ENCODE measurements around the gene SPECC1L. TPM values are rescaled to one million over a fixed set of nuclear protein-coding genes. Genes with fewer than 3 reads are reported as not detected.

Gene SPECC1L
- total RNA-seq, 1 donor from 2014 or later: 69.2 TPM

DNA sequence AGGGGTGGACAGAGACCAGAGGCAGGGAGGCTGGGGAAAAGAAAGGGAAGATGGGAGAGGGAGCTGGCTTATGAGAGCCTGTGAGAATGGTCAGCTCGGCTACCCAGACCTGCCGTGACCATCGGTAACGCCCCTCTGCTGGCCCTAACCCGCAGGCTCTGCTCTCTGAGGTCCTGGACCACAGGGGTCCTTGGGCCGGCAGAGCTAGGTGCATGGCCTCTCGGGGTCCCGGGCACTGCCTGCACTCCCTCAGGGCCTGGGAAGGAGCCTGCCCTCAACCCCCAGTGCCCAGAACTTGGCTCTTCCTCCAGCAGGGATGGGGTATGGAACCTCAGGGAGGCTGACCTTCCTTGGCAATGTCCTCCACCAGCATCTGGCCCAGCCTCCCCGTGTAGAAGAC is 38.9 kb upstream of the SPECC1L start:
- Histone ChIP-seq H3K4me2 (ENCODE audit: low read length) (no peak overlapping the region), H3K9me3 (ENCODE audit: insufficient read depth, low read depth, low read length) (no peaks in the 10 kb centered on the region), H2AFZ (ENCODE audit: low read depth, low read length) (no peak overlapping the region), H3K27me3 (ENCODE audit: insufficient read depth, low read length) (no peaks in the 10 kb centered on the region), H3K4me1 (ENCODE audit: insufficient read depth, low read length) (no peaks in the 10 kb centered on the region), H3K27ac (ENCODE audit: low read depth, low read length) (no peak overlapping the region), H3K79me2 (ENCODE audit: insufficient read depth, low read length) (no peaks in the 10 kb centered on the region), H3K4me3 (ENCODE audit: insufficient read depth, low read depth, low read length) (no peak overlapping the region), H4K20me1 (ENCODE audit: insufficient read depth, low read length) (no peaks in the 10 kb centered on the region), H3K36me3 (ENCODE audit: insufficient read depth, low read length) (no peaks in the 10 kb centered on the region), H3K9ac (ENCODE audit: low read length) (no peak overlapping the region)
- no peak overlapping the region for H3K4me3 Mint-ChIP-seq (ENCODE audit: unreplicated experiment)
- DNase-seq (ENCODE audit: low read depth): no peak
- peaks cover 4% of the 10 kb centered on the region for H3K27me3 Mint-ChIP-seq (ENCODE audit: low read depth, unreplicated experiment)
- TF ChIP-seq EZH2 (IDR thresholded peaks at IDR 0.05; ENCODE audit: insufficient read depth, low read length): no peak
- TF ChIP-seq, protein P1, sequence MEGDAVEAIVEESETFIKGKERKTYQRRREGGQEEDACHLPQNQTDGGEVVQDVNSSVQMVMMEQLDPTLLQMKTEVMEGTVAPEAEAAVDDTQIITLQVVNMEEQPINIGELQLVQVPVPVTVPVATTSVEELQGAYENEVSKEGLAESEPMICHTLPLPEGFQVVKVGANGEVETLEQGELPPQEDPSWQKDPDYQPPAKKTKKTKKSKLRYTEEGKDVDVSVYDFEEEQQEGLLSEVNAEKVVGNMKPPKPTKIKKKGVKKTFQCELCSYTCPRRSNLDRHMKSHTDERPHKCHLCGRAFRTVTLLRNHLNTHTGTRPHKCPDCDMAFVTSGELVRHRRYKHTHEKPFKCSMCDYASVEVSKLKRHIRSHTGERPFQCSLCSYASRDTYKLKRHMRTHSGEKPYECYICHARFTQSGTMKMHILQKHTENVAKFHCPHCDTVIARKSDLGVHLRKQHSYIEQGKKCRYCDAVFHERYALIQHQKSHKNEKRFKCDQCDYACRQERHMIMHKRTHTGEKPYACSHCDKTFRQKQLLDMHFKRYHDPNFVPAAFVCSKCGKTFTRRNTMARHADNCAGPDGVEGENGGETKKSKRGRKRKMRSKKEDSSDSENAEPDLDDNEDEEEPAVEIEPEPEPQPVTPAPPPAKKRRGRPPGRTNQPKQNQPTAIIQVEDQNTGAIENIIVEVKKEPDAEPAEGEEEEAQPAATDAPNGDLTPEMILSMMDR (IDR thresholded peaks at IDR 0.05; ENCODE audit: insufficient read depth, low read depth, low read length): no peak
- no peaks in the 10 kb centered on the region for H3K36me3 Mint-ChIP-seq (ENCODE audit: low read depth, unreplicated experiment)
- H3K4me1 Mint-ChIP-seq (ENCODE audit: low read depth, unreplicated experiment): no peaks in the 10 kb centered on the region
- no peak for FAIRE-seq
- peaks cover 2% of the 10 kb centered on the region for H3K9me3 Mint-ChIP-seq (ENCODE audit: unreplicated experiment)
- H3K27ac Mint-ChIP-seq (ENCODE audit: unreplicated experiment): no peak overlapping the region

DNA sequence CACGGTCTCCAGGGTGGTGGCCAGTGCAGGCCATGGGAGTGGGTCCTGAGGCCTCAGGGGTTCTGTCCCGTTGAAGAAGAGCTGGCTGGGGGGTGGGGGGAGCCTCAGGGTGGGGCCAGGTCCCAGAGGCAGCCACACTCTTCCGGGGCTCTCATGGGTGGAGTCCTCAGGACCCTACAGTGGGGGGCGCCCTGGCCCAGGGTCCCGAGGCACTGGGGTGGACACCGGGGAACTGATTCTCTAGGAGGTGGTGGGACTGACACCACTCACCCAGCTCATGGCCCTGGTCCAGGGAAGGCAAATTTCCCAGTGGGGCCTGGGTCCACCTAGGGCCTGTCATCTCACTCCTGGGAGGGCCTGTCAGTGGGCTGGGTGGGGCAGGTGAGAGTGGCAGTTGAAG is 38.5 kb upstream of the SPECC1L start:
- Histone ChIP-seq H3K4me3 (ENCODE audit: insufficient read depth, low read depth, low read length) (no peak overlapping the region), H4K20me1 (ENCODE audit: insufficient read depth, low read length) (no peaks in the 10 kb centered on the region), H3K27me3 (ENCODE audit: insufficient read depth, low read length) (no peaks in the 10 kb centered on the region), H3K9ac (ENCODE audit: low read length) (no peak overlapping the region), H3K36me3 (ENCODE audit: insufficient read depth, low read length) (no peaks in the 10 kb centered on the region), H3K9me3 (ENCODE audit: insufficient read depth, low read depth, low read length) (no peaks in the 10 kb centered on the region), H3K79me2 (ENCODE audit: insufficient read depth, low read length) (no peaks in the 10 kb centered on the region), H3K4me1 (ENCODE audit: insufficient read depth, low read length) (no peaks in the 10 kb centered on the region), H2AFZ (ENCODE audit: low read depth, low read length) (no peak overlapping the region), H3K27ac (ENCODE audit: low read depth, low read length) (no peak overlapping the region), H3K4me2 (ENCODE audit: low read length) (no peak overlapping the region)
- Mint-ChIP-seq H3K27me3 (ENCODE audit: low read depth, unreplicated experiment) (peaks cover 4% of the 10 kb centered on the region), H3K27ac (ENCODE audit: unreplicated experiment) (no peak overlapping the region), H3K4me1 (ENCODE audit: low read depth, unreplicated experiment) (no peaks in the 10 kb centered on the region), H3K36me3 (ENCODE audit: low read depth, unreplicated experiment) (no peaks in the 10 kb centered on the region), H3K9me3 (ENCODE audit: unreplicated experiment) (peaks cover 2% of the 10 kb centered on the region), H3K4me3 (ENCODE audit: unreplicated experiment) (no peak overlapping the region)
- FAIRE-seq (no peak), DNase-seq (ENCODE audit: low read depth) (no peak)
- TF ChIP-seq, protein P1 (IDR thresholded peaks at IDR 0.05; ENCODE audit: insufficient read depth, low read depth, low read length): no peak
- TF ChIP-seq EZH2 (IDR thresholded peaks at IDR 0.05; ENCODE audit: insufficient read depth, low read length): no peak

- Histone ChIP-seq H3K27ac (ENCODE audit: low read depth, low read length) (no peak overlapping the region), H3K36me3 (ENCODE audit: insufficient read depth, low read length) (no peaks in the 10 kb centered on the region), H3K79me2 (ENCODE audit: insufficient read depth, low read length) (no peaks in the 10 kb centered on the region), H3K4me1 (ENCODE audit: insufficient read depth, low read length) (no peaks in the 10 kb centered on the region), H3K27me3 (ENCODE audit: insufficient read depth, low read length) (no peaks in the 10 kb centered on the region), H3K4me3 (ENCODE audit: insufficient read depth, low read depth, low read length) (no peak overlapping the region), H4K20me1 (ENCODE audit: insufficient read depth, low read length) (no peaks in the 10 kb centered on the region), H3K9me3 (ENCODE audit: insufficient read depth, low read depth, low read length) (no peaks in the 10 kb centered on the region), H3K9ac (ENCODE audit: low read length) (no peak overlapping the region), H3K4me2 (ENCODE audit: low read length) (no peak overlapping the region), H2AFZ (ENCODE audit: low read depth, low read length) (no peak overlapping the region)
- H3K4me1 Mint-ChIP-seq (ENCODE audit: low read depth, unreplicated experiment): no peaks in the 10 kb centered on the region
- FAIRE-seq (no peak), DNase-seq (ENCODE audit: low read depth) (no peak)
- peaks cover 4% of the 10 kb centered on the region for H3K27me3 Mint-ChIP-seq (ENCODE audit: low read depth, unreplicated experiment)
- no peak overlapping the region for H3K27ac Mint-ChIP-seq (ENCODE audit: unreplicated experiment)
- TF ChIP-seq EZH2 (IDR thresholded peaks at IDR 0.05; ENCODE audit: insufficient read depth, low read length): no peak
- TF ChIP-seq, protein P1 (IDR thresholded peaks at IDR 0.05; ENCODE audit: insufficient read depth, low read depth, low read length): no peak
- no peaks in the 10 kb centered on the region for H3K36me3 Mint-ChIP-seq (ENCODE audit: low read depth, unreplicated experiment)
- H3K9me3 Mint-ChIP-seq (ENCODE audit: unreplicated experiment): no peaks in the 10 kb centered on the region
- H3K4me3 Mint-ChIP-seq (ENCODE audit: unreplicated experiment): no peak overlapping the region
Measured at GRCh38 chr22:24232725-24233124, 37.9 kb upstream of the SPECC1L start.
